Renal cortex interstitium (tissue), 11 donors: ENCODE data around the gene TRIM65. TPM values are rescaled to one million over a fixed set of nuclear protein-coding genes. Genes with fewer than 3 reads are reported as not detected.
"Not testable (repeated sequence)": the region's sequence is repeated elsewhere in the genome, so short reads cannot be mapped to it uniquely, and the experiment has no call there.

Source experiments
- DNase-seq, 11 donors: peaks; one replicate each; pipeline ENCODE4 v3.0.0-alpha.2; 2013; ENCODE audit warnings: low read depth in 9 of 11, low spot score in 4 of 11; ENCODE audit errors: extremely low read depth in 1 of 11
- polyA plus RNA-seq, 3 donors: library from polyadenylated mRNA; unstranded; fragments of 120-200 nt; gene quantifications; one replicate each; pipeline ENCODE4 v1.2.1, GENCODE V29; 2013; ENCODE audit not compliant: insufficient read length in 3 of 3

The TRIM65 gene
- polyA plus RNA-seq, 3 donors: 11.2 to 18.4 (median 15.5) TPM

GRCh38 chr17:75864887-75865286 lies 31.9 kb downstream of the TRIM65 start:
- DNase-seq: not testable (repeated sequence)

GRCh38 chr17:75864448-75864871 lies 32.3 kb downstream of the TRIM65 start:
- DNase-seq: peak in 8 of 11 donors; percentile 70 to 88 (median 82)

DNA sequence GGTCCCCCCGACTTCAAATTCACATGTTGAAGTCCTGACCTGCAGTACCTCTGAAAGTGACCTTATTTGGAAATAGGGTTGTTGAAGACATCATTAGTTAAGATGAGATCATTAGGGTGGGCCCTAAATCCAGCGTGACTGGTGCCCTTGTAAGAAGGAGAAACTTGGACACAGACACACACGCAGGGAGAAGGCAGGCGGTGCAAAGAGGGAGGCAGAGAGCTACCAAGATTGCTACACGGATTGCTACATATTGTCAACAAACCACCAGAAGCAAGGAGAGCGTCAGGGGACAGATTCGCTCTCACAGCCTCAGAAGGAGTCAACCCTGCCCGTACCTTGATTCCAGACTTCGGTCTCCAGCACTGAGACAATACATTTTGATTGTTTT lies 34.8 kb downstream of the TRIM65 start:
- no peak for DNase-seq

- DNase-seq: not testable (repeated sequence)
Measured at GRCh38 chr17:75859358-75859757, 37.4 kb downstream of the TRIM65 start.

- no peak for DNase-seq
Measured at GRCh38 chr17:75856062-75856756, 40.5 kb downstream of the TRIM65 start.

DNA sequence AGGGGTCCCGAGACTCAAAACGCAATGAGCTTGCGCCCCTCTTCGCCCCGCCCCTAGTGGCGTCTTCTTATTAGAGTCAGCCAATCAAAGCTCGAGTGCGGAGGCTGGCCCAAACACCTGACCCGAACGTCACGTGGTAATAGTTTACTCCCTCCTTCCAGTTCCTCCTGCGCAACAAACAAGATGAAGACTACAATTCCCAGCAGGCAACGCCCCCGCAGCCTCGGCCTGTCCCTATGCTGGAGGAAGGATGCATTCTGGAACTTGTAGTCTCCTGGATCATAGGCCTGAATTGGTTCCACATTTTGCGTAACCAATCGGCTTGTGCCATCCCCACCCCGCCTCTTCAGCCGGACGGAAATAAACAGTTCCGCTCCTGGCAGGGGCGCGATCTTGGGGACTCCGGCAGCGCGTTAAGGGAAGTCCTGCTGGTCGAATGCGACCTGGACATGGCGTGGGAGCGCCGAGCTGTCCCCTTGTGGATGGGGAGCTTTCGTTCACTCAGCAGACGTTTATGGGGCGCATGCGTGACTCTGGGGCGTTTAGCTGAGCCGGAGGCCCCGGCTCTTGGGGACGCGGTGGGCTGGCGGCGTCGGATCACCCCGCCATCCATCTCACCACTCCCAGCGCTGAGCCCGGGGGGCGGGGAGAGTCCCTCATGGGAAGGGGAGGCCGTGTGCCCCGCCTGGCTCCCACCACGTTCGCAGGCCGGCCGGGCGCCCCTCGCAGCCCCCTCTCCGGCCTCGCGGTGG lies 41.3 kb downstream of the TRIM65 start, which contains the start of gene WBP2:
WBP2 (minus strand) TSS at position 26 of the 752 bp plus-strand sequence. CDS start 38 bp downstream, outside the sequence.
- peak; percentile 97 to 100 (median 100) for DNase-seq

GRCh38 chr17:75854881-75855309 lies 41.9 kb downstream of the TRIM65 start:
- DNase-seq: no peak

GRCh38 chr17:75854101-75854748 lies 42.5 kb downstream of the TRIM65 start:
- DNase-seq: no peak

- DNase-seq: no peak
Measured at GRCh38 chr17:75853433-75853832, 43.3 kb downstream of the TRIM65 start.

GRCh38 chr17:75851693-75851991 lies 45.1 kb downstream of the TRIM65 start:
- not testable (repeated sequence) for DNase-seq

GRCh38 chr17:75850928-75851692 lies 45.6 kb downstream of the TRIM65 start:
- no peak for DNase-seq

DNA sequence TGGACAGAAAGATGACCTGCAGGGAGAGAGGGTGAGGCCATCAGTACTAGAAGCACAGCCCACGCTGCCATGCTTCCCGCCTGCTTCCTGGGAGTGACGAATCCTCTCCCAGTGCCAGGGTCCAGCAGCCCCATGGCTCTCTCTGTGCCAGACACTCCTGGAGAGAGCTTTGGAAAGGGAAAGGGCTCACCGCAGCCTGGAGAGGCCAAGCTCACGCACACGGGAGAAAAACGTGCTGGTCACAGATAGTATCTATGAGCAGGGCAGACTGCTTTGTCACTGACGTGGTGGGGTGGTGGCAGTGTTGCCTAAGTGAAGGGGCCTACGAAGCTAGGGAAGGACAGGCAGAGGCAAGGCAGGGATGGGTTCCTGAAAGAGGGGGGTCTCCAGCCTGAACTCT lies 47.0 kb downstream of the TRIM65 start:
- no peak for DNase-seq

DNA sequence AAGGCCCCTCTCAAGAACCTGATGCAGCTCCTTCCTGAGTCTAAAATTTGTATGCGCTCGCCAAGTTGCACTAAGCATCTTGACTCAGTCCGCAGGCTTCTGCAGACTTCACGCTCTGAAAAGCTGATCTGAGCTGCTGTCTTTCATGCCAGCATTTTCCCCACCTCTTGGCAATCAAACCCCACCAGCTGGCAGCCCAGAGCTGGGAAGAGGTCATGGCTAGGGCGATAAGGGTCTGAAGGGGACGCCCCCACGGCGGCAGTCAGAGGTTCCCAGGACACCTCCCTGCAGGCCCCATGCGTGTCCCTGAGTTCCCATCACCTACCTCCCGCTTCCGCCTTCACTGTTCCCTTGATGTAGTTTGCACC lies 47.5 kb downstream of the TRIM65 start:
- no peak for DNase-seq

GRCh38 chr17:75848523-75849278 lies 48.0 kb downstream of the TRIM65 start:
- DNase-seq: peak in 1 of 11 donors; percentile 59

DNA sequence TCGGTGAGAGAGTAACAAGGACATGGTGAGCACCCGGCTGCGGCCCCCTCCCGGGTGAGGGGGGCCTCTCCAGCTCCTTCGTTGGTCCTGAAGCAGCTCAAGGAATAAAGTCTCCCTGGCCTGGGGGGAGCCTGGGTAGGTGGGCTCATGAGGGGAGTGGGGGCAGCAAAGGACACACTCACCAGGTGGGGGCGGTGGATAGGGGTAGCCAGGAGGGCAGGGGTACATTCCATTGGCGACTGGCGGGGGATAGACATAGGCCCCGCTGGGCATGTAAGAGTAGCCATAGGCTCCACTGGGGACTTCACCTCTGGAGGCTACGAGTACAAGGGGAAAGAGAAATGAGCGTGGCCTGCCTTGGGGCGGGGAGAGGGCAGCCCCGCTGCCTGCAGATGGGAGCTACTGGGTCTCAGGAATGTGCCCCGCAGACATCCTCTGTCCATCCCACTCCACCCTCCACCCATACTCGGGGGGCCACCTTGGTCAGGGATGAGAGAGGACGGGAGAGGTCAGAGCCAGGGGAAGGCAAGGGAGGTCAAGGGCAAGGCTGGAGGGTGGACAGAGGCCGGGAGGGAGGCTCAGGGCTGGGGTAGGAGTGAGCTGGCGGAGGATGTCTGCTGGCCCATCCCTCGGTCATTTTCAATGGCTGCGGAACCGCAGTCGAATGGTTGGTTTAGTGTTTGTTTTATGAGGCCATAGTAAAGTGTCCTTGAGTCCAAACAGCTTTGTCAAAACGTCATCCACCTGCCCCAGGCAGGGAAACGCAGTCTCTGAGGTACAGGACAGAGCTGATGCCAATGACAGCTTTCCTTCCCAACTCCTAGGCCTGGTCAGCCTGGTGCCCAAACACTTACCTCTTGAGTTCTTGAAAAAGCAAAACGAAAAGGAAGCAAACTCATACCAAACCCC lies 48.9 kb downstream of the TRIM65 start:
- DNase-seq: no peak

- no peak for DNase-seq
Measured at GRCh38 chr17:75846692-75847613, 49.8 kb downstream of the TRIM65 start.
